Right forelimb (tissue), 1 donor: ENCODE results near the gene CRACDL.
"Not testable (repeated sequence)": the region's sequence is repeated elsewhere in the genome, so short reads cannot be mapped to it uniquely, and the experiment has no call there.

Experiments
- DNase-seq: peaks from one replicate; pipeline ENCODE4 v3.0.0-alpha.2; 2018

CRACDL gene

DNA sequence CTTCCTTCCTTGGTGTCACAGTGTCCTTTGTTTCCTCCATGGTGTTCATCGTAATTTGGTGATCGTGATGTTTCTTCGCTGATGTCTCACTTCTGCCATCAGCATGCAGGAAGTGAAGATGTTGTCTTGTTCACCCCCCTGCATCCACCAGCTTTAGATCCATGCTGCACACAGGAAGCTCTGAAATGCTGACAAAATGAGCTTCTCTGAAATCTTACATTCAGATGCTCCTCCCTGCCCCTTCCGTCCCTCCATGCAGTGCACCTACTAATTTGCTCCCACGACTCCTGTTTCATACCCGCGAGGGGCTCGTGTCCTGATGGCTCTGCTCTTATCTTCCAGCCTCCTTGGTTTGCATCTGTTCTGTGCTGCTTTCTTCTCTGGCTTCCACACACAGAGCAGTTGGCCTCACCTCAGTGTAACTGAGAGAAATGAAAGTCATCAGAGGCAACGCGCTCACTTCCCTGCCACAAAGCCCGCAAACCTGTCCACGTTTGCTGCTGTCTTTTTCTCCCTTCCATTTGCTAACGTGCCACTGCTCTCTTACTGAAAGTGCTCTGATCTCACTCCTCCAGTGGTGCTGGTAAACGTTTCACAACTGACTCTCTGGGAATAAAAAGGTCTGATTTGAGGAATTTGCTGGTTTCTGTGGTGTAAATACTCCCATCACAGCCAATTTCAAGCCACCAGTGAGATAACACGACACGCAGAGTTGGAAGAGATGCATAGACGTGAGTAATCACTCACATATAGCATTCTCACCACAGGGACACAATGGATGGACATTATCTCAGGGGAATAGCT is 164.1 kb downstream of the CRACDL start:
- no peak for DNase-seq

- no peak for DNase-seq
Observed at GRCh38 chr2:98771264-98771663, 164.8 kb downstream of the CRACDL start.

DNA sequence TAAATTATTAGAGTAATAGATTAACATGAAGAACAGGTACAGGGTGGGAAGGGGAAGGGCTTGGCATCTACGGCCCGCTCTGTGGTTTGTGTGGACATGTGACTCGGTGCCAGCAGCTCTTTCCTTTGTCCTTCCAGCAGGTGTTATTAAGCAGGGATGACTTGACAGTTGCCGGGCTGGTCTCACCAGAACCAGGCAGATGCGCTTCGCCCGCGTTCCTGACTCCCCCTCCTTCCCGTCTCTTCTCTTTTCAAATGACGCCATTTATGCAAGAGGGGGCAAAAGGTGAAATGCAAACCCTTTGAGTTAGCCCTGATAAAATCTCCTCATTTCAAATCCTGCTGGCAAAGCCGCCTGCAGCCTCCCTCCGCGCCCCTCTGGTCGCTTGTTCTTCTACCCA is 166.2 kb downstream of the CRACDL start:
- DNase-seq = no peak

- no peak for DNase-seq
Observed at GRCh38 chr2:98769114-98769476, 166.9 kb downstream of the CRACDL start.

GRCh38 chr2:98768384-98769113 is 167.5 kb downstream of the CRACDL start:
- DNase-seq = no peak

- no peak for DNase-seq
Observed at GRCh38 chr2:98764499-98764898, 171.5 kb downstream of the CRACDL start.

GRCh38 chr2:98763209-98763951 is 172.6 kb downstream of the CRACDL start:
- DNase-seq = no peak

- DNase-seq = no peak
Observed at GRCh38 chr2:98761909-98762308, 174.1 kb downstream of the CRACDL start.

DNA sequence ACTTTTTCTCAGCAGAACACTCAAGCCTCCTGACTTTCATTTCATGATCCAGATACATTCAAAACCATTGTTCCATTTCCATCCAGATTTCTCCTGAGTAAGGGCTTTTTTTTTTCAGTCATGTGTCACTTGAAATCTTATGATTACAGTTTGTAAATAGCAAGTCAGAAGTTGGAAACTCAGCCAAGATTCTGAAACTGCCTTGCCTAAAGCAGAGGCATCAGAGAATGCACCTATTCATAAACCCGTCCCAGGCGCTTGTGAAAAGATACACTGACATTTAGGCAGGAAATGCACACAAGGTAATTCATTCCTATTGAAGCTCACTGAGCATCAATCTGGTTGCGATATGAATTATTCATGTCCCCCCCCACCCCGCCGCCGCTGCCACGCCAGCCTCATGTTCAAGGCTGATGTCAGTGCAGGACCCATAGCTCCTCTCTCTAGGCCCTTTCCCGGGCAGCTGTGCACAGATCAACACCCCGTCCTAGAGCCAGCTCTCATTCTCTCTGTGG is 174.7 kb downstream of the CRACDL start:
- no peak for DNase-seq

DNA sequence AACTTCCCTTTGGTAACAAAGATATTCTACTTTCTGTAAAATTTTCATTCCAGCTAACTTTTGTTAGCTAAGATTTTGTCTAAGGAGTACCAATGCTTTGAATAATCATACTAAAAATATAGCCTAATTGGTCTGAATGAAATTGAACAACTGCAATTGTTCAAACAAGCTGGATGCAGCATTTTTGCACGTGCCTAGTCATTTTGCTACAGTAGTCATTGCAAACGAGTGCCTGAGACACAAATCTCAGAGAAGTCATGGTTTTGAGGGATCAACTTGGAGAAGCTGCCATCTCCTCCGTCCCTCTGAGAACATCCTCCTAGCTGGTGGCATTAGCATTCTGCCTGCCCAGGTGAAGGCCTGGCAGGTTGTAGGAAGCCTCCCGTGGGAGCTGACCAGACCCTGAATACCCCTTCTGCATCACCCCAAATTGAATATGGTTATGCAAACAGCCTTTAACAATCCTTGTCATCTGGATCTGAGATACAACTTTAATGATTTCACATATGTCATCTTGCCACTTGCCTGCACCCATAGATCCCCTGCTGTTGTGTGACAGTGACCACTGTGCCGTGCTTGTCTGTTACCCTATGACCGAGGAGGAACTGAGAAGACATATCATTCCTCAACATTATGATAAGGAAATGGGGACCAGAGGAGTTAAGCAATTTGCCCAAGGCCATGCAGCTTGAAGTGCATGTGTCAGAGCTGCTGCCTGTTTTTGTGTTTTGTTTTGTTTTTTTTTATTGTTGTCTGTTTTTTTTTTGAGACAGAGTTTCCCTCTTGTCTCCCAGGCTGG is 176.0 kb downstream of the CRACDL start:
- no peak for DNase-seq

GRCh38 chr2:98759338-98759737 is 176.7 kb downstream of the CRACDL start:
- DNase-seq = no peak

DNA sequence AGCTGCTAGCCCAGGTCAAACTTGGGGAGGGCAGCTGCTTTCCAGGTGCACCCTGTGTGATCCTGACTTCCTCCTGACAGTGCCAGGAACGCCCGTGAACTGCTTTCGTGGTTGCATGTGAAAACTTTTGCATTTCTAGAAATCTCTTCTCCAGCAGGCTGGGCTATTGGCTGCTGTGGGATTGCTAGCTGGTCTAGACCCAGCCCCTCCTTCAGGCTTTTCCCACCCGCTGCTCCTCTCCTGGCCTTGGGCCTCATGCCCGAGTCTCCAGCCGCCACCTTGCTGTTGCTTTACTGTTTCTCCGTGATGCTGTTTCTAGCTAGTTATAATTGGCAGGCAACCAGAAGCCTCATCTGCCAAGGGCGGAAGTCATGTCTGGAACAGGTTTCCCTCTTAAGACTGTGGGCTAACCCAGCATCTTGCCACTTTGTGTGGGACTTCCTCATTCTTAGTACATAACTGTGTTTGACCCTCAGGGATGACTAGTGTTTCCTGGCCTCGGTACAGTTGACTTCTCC is 178.1 kb downstream of the CRACDL start:
- DNase-seq = peak; percentile 87

- DNase-seq = no peak
Observed at GRCh38 chr2:98753801-98754200, 182.2 kb downstream of the CRACDL start.

GRCh38 chr2:98752711-98753110 is 183.3 kb downstream of the CRACDL start:
- DNase-seq = not testable (repeated sequence)

GRCh38 chr2:98751748-98752147 is 184.3 kb downstream of the CRACDL start:
- no peak for DNase-seq

- no peak for DNase-seq
Observed at GRCh38 chr2:98750593-98751282, 185.3 kb downstream of the CRACDL start.

DNA sequence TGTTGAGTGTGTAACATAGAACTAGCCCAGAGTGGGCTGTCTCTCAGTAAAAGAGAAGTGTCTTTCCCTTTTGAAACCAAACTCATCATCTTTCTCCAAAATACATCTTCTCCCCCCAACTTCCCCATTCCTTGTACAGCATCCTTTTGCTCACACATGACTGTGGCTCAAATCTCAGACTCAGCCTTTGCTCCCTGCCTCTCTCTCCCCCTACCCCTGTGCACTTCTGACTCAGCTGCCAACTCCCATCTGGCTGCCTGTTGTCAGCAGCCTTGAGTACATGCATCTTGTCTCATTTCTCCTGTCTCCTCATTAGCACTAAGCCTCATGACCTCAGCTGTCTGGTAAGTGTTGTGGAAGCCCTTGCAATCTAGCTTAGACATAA is 187.0 kb downstream of the CRACDL start:
- no peak for DNase-seq

GRCh38 chr2:98748292-98749065 is 187.5 kb downstream of the CRACDL start:
- DNase-seq = no peak

DNA sequence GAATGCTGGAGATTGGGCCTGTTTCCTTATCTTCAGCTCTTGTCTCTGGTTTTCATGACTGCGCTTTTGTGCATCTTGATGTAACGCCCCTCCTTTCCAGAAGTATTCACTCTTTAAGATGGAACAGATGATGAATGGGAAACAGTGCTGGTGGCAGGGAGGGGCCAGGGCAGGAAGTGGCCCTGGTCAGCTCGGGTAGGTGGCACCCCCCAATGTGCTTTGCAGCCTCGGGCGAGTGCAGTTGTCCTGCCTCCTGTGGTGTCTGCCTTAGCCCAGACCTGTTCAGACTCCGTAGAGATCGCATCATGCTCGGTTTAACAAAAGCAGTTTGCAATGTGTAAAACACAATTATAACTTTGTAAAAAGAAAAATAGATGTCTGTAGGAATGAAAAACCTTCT is 188.1 kb downstream of the CRACDL start:
- DNase-seq = no peak

DNA sequence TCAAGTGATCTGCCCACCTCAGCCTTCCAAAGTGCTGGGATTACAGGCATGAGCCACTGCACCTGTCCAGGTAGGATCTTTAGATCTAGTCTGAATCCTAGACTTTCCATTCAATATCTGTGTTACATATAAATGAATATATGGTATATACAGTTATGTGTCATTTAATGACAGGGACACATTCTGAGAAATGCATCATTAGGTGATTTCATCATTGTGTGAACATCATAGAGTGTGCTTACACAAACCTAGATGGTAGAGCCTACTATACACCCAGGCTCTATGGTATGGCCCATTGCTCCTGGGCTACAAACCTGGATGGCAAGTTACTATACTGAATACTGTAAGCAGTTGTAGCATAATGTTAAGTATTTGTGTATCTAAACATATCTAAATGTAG is 189.6 kb downstream of the CRACDL start:
- no peak for DNase-seq

DNA sequence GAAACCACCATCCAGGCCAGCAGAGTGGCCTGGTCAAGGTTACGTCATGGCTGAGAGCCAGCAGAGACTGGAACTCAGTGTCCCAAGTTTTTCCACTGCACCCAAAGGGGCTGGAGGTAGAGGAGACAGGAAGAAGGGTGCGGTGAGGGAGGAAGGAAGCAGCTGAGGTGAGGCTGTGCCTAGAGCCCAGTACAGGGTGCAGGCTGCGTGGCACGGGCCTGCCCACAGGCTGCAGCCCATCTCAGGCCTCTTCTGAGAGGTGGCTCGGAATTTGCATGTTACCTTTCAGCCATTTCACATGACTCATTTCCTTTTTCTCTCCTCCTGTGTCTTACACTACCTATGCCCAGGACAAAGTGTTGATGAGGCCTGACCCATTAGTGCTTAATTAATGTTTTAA is 191.4 kb downstream of the CRACDL start:
- no peak for DNase-seq
